ENCODE measurements around the gene HDAC2. TPM values are rescaled to one million over a fixed set of nuclear protein-coding genes. Genes with fewer than 3 reads are reported as not detected.

Gene HDAC2
- total RNA-seq, 1 donor from 2014 or later = 62.2 TPM

DNA sequence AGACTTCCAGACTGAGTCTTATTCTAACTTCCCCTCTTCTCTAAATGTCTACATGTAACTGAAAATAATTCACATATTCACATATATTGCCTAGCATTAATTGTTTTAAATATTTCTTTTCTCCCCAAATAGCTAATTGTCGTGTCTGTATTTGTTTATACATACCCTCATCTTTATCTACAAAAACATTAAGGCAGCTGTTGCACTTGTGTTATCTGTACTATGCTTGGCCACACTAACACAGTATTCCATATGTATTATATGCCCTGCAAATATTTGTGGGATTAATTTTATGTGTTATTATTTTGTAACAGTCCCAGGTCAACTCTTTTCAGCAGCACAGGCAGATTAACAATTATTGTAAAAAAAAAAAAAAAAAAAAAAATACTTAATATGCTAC is 11.7 kb downstream of the HDAC2 start:
- ATAC-seq (no peak), DNase-seq (no peak)
- TF ChIP-seq, protein P1, sequence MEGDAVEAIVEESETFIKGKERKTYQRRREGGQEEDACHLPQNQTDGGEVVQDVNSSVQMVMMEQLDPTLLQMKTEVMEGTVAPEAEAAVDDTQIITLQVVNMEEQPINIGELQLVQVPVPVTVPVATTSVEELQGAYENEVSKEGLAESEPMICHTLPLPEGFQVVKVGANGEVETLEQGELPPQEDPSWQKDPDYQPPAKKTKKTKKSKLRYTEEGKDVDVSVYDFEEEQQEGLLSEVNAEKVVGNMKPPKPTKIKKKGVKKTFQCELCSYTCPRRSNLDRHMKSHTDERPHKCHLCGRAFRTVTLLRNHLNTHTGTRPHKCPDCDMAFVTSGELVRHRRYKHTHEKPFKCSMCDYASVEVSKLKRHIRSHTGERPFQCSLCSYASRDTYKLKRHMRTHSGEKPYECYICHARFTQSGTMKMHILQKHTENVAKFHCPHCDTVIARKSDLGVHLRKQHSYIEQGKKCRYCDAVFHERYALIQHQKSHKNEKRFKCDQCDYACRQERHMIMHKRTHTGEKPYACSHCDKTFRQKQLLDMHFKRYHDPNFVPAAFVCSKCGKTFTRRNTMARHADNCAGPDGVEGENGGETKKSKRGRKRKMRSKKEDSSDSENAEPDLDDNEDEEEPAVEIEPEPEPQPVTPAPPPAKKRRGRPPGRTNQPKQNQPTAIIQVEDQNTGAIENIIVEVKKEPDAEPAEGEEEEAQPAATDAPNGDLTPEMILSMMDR (IDR thresholded peaks at IDR 0.05) = no peak

DNA sequence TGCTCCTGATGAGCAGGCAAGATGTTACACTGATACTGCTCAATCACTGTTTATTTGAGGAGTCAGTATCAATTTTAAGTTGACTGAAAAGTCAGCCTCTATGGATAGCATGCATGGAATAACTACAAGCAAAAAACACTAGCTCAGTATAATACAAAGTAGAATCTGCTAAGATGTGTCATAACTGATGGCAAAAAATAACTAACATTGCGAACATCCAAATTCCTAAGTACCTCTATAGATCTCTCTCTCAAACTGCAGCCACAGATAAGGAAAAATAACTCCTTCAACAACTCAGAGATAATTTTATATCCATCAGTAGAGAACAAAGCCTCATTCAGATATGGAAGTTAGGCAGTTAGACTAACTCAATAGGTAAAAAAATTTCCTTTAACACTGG is 16.3 kb downstream of the HDAC2 start:
- intact Hi-C loops (cut with DNase I) = no loop called here
- DNase-seq (no peak), ATAC-seq (no peak)
- peaks cover 30% of the 10 kb centered on the region for H3K36me3 ChIP-seq
- no peak overlapping the region for H3K4me3 ChIP-seq
- H3K27me3 ChIP-seq = no peaks in the 10 kb centered on the region
- H3K4me1 ChIP-seq = no peaks in the 10 kb centered on the region
- no peak overlapping the region for H3K27ac ChIP-seq
- TF ChIP-seq, protein P1 (IDR thresholded peaks at IDR 0.05) = no peak
- no peaks in the 10 kb centered on the region for H3K9me3 ChIP-seq

More for the DNA sequence above, 11.7 kb downstream of the HDAC2 start:
- no peaks in the 10 kb centered on the region for H3K27me3 ChIP-seq
- intact Hi-C loops (cut with DNase I) = no loop called here
- peaks cover 13% of the 10 kb centered on the region for H3K36me3 ChIP-seq
- no peaks in the 10 kb centered on the region for H3K4me1 ChIP-seq
- H3K4me3 ChIP-seq = no peak overlapping the region
- no peaks in the 10 kb centered on the region for H3K9me3 ChIP-seq
- no peak overlapping the region for H3K27ac ChIP-seq

DNA sequence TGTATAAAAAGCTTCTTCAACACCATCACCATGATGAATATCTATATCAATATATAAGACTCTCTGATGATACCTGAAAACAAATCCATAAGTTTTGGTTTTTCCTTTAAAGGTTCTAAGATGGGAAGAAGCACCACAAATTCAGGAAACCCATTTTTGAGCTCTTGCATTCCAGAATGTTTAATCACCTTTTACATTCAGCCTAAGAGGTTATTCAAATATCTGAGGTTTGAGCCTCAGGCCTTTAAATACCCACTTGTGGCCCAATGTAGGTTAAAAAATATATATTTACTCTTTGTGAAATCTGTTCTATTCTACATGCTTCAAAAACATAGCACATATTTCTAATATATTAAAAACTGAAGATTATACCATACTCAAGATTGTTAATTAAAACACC is 17.6 kb downstream of the HDAC2 start:
- TF ChIP-seq, protein P1 (IDR thresholded peaks at IDR 0.05) = no peak
- H3K4me1 ChIP-seq = no peaks in the 10 kb centered on the region
- H3K9me3 ChIP-seq = no peaks in the 10 kb centered on the region
- DNase-seq (no peak), ATAC-seq (no peak)
- peaks cover 38% of the 10 kb centered on the region for H3K36me3 ChIP-seq
- H3K27me3 ChIP-seq = no peaks in the 10 kb centered on the region
- no peak overlapping the region for H3K4me3 ChIP-seq
- H3K27ac ChIP-seq = no peak overlapping the region
- intact Hi-C loops (cut with DNase I) = no loop called here

DNA sequence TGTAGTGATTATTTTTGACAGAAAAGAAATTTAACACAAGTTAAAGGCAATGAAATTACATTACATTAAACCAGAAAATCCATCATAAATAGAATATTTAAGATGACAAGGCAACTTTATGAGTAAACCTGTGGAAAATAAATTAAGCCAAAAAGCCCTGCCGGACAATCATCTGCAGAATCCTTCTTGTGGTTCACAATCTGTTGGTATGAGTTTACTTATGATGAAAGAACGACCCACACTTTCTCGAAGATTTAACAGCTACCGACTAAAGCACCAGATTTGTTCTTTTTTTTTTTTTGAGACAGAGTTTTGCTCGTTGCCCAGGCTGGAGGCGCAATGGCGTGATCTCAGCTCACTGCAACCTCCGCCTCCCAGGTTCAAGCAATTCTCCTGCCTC is 21.4 kb downstream of the HDAC2 start:
- H3K27me3 ChIP-seq = no peaks in the 10 kb centered on the region
- intact Hi-C loops (cut with DNase I) = no loop called here
- H3K4me3 ChIP-seq = no peak overlapping the region
- H3K27ac ChIP-seq = no peak overlapping the region
- DNase-seq = no peak
- ATAC-seq = no peak
- TF ChIP-seq, protein P1 (IDR thresholded peaks at IDR 0.05) = no peak
- no peaks in the 10 kb centered on the region for H3K9me3 ChIP-seq
- peaks cover 45% of the 10 kb centered on the region for H3K36me3 ChIP-seq
- H3K4me1 ChIP-seq = no peaks in the 10 kb centered on the region

DNA sequence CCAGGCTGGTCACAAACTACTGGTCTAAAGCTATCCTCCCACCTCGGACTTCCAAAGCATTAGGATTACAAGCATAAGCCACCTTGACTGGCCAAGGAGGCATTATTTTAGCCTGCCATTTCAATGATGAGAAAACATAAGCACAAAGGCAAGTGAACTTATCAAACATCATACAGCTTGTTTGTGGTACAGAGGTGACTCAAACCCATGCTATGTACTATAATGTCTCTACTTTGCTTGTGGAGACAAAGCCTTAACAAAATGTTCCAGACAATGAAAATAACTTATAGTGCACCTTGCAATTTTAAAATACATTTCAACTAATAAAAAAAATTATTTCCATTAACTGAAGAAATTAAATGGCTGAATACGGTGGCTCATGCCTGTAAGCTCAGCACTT is 26.2 kb downstream of the HDAC2 start:
- H3K27me3 ChIP-seq = no peaks in the 10 kb centered on the region
- no peak overlapping the region for H3K27ac ChIP-seq
- TF ChIP-seq, protein P1 (IDR thresholded peaks at IDR 0.05) = no peak
- no peak overlapping the region for H3K4me3 ChIP-seq
- DNase-seq (no peak), ATAC-seq (no peak)
- H3K36me3 ChIP-seq = peaks cover 75% of the 10 kb centered on the region
- intact Hi-C loops (cut with DNase I) = no loop called here
- no peaks in the 10 kb centered on the region for H3K4me1 ChIP-seq
- H3K9me3 ChIP-seq = no peaks in the 10 kb centered on the region

DNA sequence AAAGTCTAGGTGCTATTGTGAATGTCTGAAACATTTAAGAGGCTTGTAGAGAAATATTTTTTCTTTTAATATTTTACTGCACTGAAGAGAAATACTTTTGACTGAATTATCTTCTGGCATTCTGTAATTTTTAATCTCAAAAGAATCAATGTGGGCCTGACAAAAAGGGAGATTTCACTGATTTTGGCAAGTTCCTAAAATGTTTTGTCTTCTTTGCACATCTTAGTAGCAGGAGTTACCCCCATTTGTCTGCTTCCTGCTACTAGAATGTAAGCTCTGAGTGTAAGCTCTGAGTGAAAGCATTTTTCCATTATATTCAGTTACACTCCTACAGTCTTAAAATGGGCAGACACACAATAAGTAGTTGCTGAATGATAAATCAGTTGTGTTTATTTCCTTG is 31.1 kb downstream of the HDAC2 start:
- no peaks in the 10 kb centered on the region for H3K4me1 ChIP-seq
- peaks cover 63% of the 10 kb centered on the region for H3K36me3 ChIP-seq
- ATAC-seq (no peak), DNase-seq (no peak)
- H3K27ac ChIP-seq = no peak overlapping the region
- intact Hi-C loops (cut with DNase I) = no loop called here
- no peak overlapping the region for H3K4me3 ChIP-seq
- H3K9me3 ChIP-seq = no peaks in the 10 kb centered on the region
- TF ChIP-seq, protein P1 (IDR thresholded peaks at IDR 0.05) = no peak
- H3K27me3 ChIP-seq = no peaks in the 10 kb centered on the region
